GM21825 (cell line): ENCODE data around the gene PANK2.
"Not testable (repeated sequence)": the region's sequence is repeated elsewhere in the genome, so short reads cannot be mapped to it uniquely, and the experiment has no call there.

ENCODE experiments used
- ATAC-seq: cut with Tn5 transposase; IDR thresholded peaks from one replicate; pipeline ENCODE4 v1.9.1; 2021; ENCODE audit warnings: mild to moderate bottlenecking, moderate library complexity; ENCODE audit not compliant: unreplicated experiment

The PANK2 gene

GRCh38 chr20:3869839-3870634 lies 19.1 kb upstream of the PANK2 start:
- ATAC-seq, result no peak

- no peak for ATAC-seq
Observed at GRCh38 chr20:3871550-3872265, 17.5 kb upstream of the PANK2 start.

- ATAC-seq, result no peak
Observed at GRCh38 chr20:3873507-3873906, 15.7 kb upstream of the PANK2 start.

GRCh38 chr20:3874194-3874844 lies 14.9 kb upstream of the PANK2 start:
- ATAC-seq, result no peak

GRCh38 chr20:3875378-3875974 lies 13.7 kb upstream of the PANK2 start:
- ATAC-seq, result no peak

- ATAC-seq, result no peak
Observed at GRCh38 chr20:3876000-3876399, 13.2 kb upstream of the PANK2 start.

GRCh38 chr20:3876676-3877075 lies 12.5 kb upstream of the PANK2 start:
- ATAC-seq, result no peak

- ATAC-seq, result not testable (repeated sequence)
Observed at GRCh38 chr20:3878921-3879274, 10.3 kb upstream of the PANK2 start.

GRCh38 chr20:3885715-3886114 lies 3.5 kb upstream of the PANK2 start:
- no peak for ATAC-seq

GRCh38 chr20:3887876-3888620 lies 1.1 kb upstream of the PANK2 start:
- no peak for ATAC-seq

GRCh38 chr20:3889489-3890397 lies 556 bp downstream of the PANK2 start:
- ATAC-seq, result peak; percentile 28

- ATAC-seq, result no peak
Observed at GRCh38 chr20:3890398-3890751, 1.2 kb downstream of the PANK2 start.

GRCh38 chr20:3890999-3891929 lies 2.1 kb downstream of the PANK2 start:
- no peak for ATAC-seq

GRCh38 chr20:3894796-3895195 lies 5.6 kb downstream of the PANK2 start:
- ATAC-seq, result no peak

GRCh38 chr20:3896302-3896701 lies 7.1 kb downstream of the PANK2 start:
- no peak for ATAC-seq

- no peak for ATAC-seq
Observed at GRCh38 chr20:3896853-3897583, 7.8 kb downstream of the PANK2 start.

- not testable (repeated sequence) for ATAC-seq
Observed at GRCh38 chr20:3898181-3898580, 9.0 kb downstream of the PANK2 start.

- no peak for ATAC-seq
Observed at GRCh38 chr20:3898639-3899038, 9.5 kb downstream of the PANK2 start.
